Tibial artery (tissue), 4 donors: Measurements from ENCODE around the gene PRODH2.

Source experiments
- DNase-seq, 2 donors: peaks; one replicate each; pipeline ENCODE4 v3.0.0-alpha.2; 2019
- H3K27ac ChIP-seq, 2 donors: fragments of 200-600 bp; sonication (generic) in 1 of 2; 1 replicate in 1 of 2; 2 replicates in 1 of 2; pipeline ENCODE4 v1.5.1; 2018 to 2019; ENCODE audit warnings: mild to moderate bottlenecking in 1 of 2
- H3K27me3 ChIP-seq, 2 donors: fragments of 200-600 bp; sonication (generic) in 1 of 2; one replicate each; pipeline versions ENCODE4 v1.5.1 to v1.6.0; 2016 to 2019
- H3K36me3 ChIP-seq, 3 donors: fragments of 200-600 bp; sonication (generic) in 2 of 3; one replicate each; pipeline ENCODE4 v1.5.1; 2016 to 2019; ENCODE audit warnings: mild to moderate bottlenecking in 2 of 3
- H3K4me1 ChIP-seq, 4 donors: fragments of 200-600 bp; sonication (generic) in 2 of 4; 1 replicate in 3 of 4; 2 replicates in 1 of 4; pipeline ENCODE4 v1.5.1; 2016 to 2019
- H3K4me3 ChIP-seq, 2 donors: fragments of 200-600 bp; sonication (generic) in 1 of 2; 1 replicate in 1 of 2; 2 replicates in 1 of 2; pipeline ENCODE4 v1.5.1; 2018 to 2019; ENCODE audit warnings: mild to moderate bottlenecking in 2 of 2
- H3K9me3 ChIP-seq, 3 donors: fragments of 200-600 bp; sonication (generic) in 1 of 3; one replicate each; pipeline ENCODE4 v1.5.1; 2016 to 2019
- CTCF ChIP-seq, 2 experiments: fragments of 200-600 bp in 1 of 2; fragments of 450-650 bp in 1 of 2; IDR thresholded peaks; one replicate each; pipeline ENCODE4 v1.5.1; 2017 to 2019; ENCODE audit warnings: antibody characterized with exemption in 2 of 2, mild to moderate bottlenecking in 1 of 2, moderate library complexity in 1 of 2
- intact Hi-C: fragments of 100-400 bp; cut with DNase I; formaldehyde crosslinking; loops from one replicate; pipeline ENCODE4 v1.15.0; 2023; ENCODE audit warnings: low total_unique reads

Gene PRODH2

GRCh38 chr19:35782589-35782988, 30.1 kb downstream of the PRODH2 start:
- no peaks in the 10 kb centered on the region for H3K9me3 ChIP-seq
- H3K27me3 ChIP-seq: no peaks in the 10 kb centered on the region
- H3K27ac ChIP-seq: no peak overlapping the region
- no peak for TF ChIP-seq CTCF (IDR thresholded peaks at IDR 0.05)
- peaks cover 27 to 99% (median 50%) of the 10 kb centered on the region in 3 donors for H3K36me3 ChIP-seq
- DNase-seq: no peak
- H3K4me3 ChIP-seq: no peak overlapping the region
- intact Hi-C loops: no loop called here
- no peaks in the 10 kb centered on the region for H3K4me1 ChIP-seq

GRCh38 chr19:35781650-35782049, 31.0 kb downstream of the PRODH2 start:
- H3K27ac ChIP-seq: no peak overlapping the region
- H3K9me3 ChIP-seq: no peaks in the 10 kb centered on the region
- peaks cover 0 to under 1% (median 0%) of the 10 kb centered on the region in 4 donors for H3K4me1 ChIP-seq
- TF ChIP-seq CTCF (IDR thresholded peaks at IDR 0.05): no peak
- DNase-seq: no peak
- intact Hi-C loops: no loop called here
- H3K36me3 ChIP-seq: peaks cover 22 to 92% (median 50%) of the 10 kb centered on the region in 3 donors
- no peak overlapping the region for H3K4me3 ChIP-seq
- no peaks in the 10 kb centered on the region for H3K27me3 ChIP-seq

GRCh38 chr19:35780717-35781116, 31.9 kb downstream of the PRODH2 start:
- intact Hi-C loops: no loop called here
- H3K27ac ChIP-seq: no peak overlapping the region
- peaks cover 0 to 10% (median 8%) of the 10 kb centered on the region in 4 donors for H3K4me1 ChIP-seq
- H3K4me3 ChIP-seq: no peak overlapping the region
- no peak for DNase-seq
- no peaks in the 10 kb centered on the region for H3K27me3 ChIP-seq
- H3K36me3 ChIP-seq: peaks cover 22 to 82% (median 46%) of the 10 kb centered on the region in 3 donors
- H3K9me3 ChIP-seq: no peaks in the 10 kb centered on the region
- no peak for TF ChIP-seq CTCF (IDR thresholded peaks at IDR 0.05)

GRCh38 chr19:35780058-35780457, 32.6 kb downstream of the PRODH2 start:
- DNase-seq: no peak
- Histone ChIP-seq H3K9me3 (no peaks in the 10 kb centered on the region), H3K27me3 (no peaks in the 10 kb centered on the region), H3K4me1 (peaks cover 0 to 12% (median 9%) of the 10 kb centered on the region in 4 donors), H3K4me3 (no peak overlapping the region), H3K27ac (no peak overlapping the region), H3K36me3 (peaks cover 22 to 76% (median 40%) of the 10 kb centered on the region in 3 donors)
- intact Hi-C loops: no loop called here
- no peak for TF ChIP-seq CTCF (IDR thresholded peaks at IDR 0.05)

- Histone ChIP-seq H3K27ac (no peak overlapping the region), H3K9me3 (no peaks in the 10 kb centered on the region), H3K4me1 (peaks cover 0 to 19% (median 15%) of the 10 kb centered on the region in 4 donors), H3K36me3 (peaks cover 22 to 66% (median 36%) of the 10 kb centered on the region in 3 donors), H3K4me3 (no peak overlapping the region), H3K27me3 (no peaks in the 10 kb centered on the region)
- intact Hi-C loops: no loop called here
- no peak for TF ChIP-seq CTCF (IDR thresholded peaks at IDR 0.05)
- DNase-seq: no peak
These were observed 33.6 kb downstream of the PRODH2 start for GRCh38 chr19:35779033-35779432.

- TF ChIP-seq CTCF (IDR thresholded peaks at IDR 0.05): no peak
- no peaks in the 10 kb centered on the region for H3K27me3 ChIP-seq
- no peaks in the 10 kb centered on the region for H3K9me3 ChIP-seq
- peaks cover 22 to 56% (median 36%) of the 10 kb centered on the region in 3 donors for H3K36me3 ChIP-seq
- H3K4me1 ChIP-seq: peaks cover 0 to 19% (median 15%) of the 10 kb centered on the region in 4 donors
- no peak overlapping the region for H3K4me3 ChIP-seq
- H3K27ac ChIP-seq: no peak overlapping the region
- intact Hi-C loops: no loop called here
- no peak for DNase-seq
These were observed 34.7 kb downstream of the PRODH2 start for GRCh38 chr19:35777961-35778360.
